HCT116 (cell line): Measurements from ENCODE around the gene PPP1R14B. TPM values are rescaled to one million over a fixed set of nuclear protein-coding genes. Genes with fewer than 3 reads are reported as not detected.

ENCODE experiments used
- ATAC-seq: fragments of 200-7000 bp; cut with Tn5 transposase; 2 replicates; pipeline ENCODE4 v1.9.1; 2020; ENCODE audit warnings: mild to moderate bottlenecking, moderate library complexity
- BruUV-seq: library from RNA; stranded (reverse); fragments of 400-500 nt; replicated peaks from 2 replicates; lab custom pipeline; 2021; lab: Mats Ljungman, UMichigan
- CTCF ChIA-PET: fragments of 300-600 bp; sonication (Branson Sonifier 250); formaldehyde crosslinking; loops from one replicate; lab custom pipeline; 2021; ENCODE audit warnings: antibody characterized with exemption; lab: Charles Lee
- POLR2A ChIA-PET: fragments of 300-600, 350-600 bp; sonication (Branson Sonifier 250); formaldehyde crosslinking; loops from one replicate; lab custom pipeline; 2021; ENCODE audit warnings: antibody characterized with exemption; lab: Charles Lee
- RAD21 ChIA-PET, 2 experiments: fragments of 300-600 bp; sonication (Branson Sonifier 250); formaldehyde crosslinking; loops; one replicate each; lab custom pipeline; 2023; ENCODE audit warnings: low total read pairs in 2 of 2; ENCODE audit not compliant: uncharacterized antibody in 2 of 2, unreplicated experiment in 2 of 2, low non-redundant PET in 1 of 2; lab: Charles Lee
- DNase-seq: peaks from one replicate; pipeline ENCODE4 v3.0.0-alpha.2; 2010; ENCODE audit warnings: low read depth, low spot score
- H2AFZ ChIP-seq: fragments of 200-600 bp; shearing (Covaris generic), sonication (generic); 2 replicates; pipeline ENCODE4 v1.6.1; 2017; ENCODE audit warnings: low read depth, mixed run types, mixed read lengths, antibody characterized with exemption, low read length; ENCODE audit not compliant: poor library complexity, severe bottlenecking
- H3K27ac ChIP-seq: 2 replicates; pipeline ENCODE4 v1.5.1; 2012; ENCODE audit warnings: low read depth, low read length
- H3K27me3 ChIP-seq: fragments of 200-600 bp; sonication (generic); 2 replicates; pipeline ENCODE4 v1.6.1; 2016; ENCODE audit warnings: mixed run types, low read length, mixed read lengths; ENCODE audit not compliant: insufficient read depth
- H3K36me3 ChIP-seq, 2 experiments: fragments of 200-500 bp in 1 of 2; fragments of 200-600 bp in 1 of 2; sonication (Bioruptor generic) in 1 of 2; sonication (generic) in 1 of 2; 2 replicates each; pipeline versions ENCODE4 v1.5.1 to v1.6.1; 2014 to 2016; ENCODE audit warnings: low read length in 2 of 2, inconsistent platforms in 1 of 2, mixed read lengths in 1 of 2, mixed run types in 1 of 2; ENCODE audit not compliant: insufficient read depth in 2 of 2, control insufficient read depth in 1 of 2
- H3K4me1 ChIP-seq, 2 experiments: fragments of 200-600 bp in 1 of 2; sonication (generic) in 1 of 2; 2 replicates each; pipeline versions ENCODE4 v1.5.1 to v1.6.1; 2012 to 2017; ENCODE audit warnings: low read length in 2 of 2, inconsistent platforms in 1 of 2, mild to moderate bottlenecking in 1 of 2, mixed read lengths in 1 of 2, mixed run types in 1 of 2, moderate library complexity in 1 of 2; ENCODE audit not compliant: insufficient read depth in 2 of 2, control insufficient read depth in 1 of 2
- H3K4me2 ChIP-seq: fragments of 200-600 bp; sonication (generic); 2 replicates; pipeline ENCODE4 v1.6.1; 2017; ENCODE audit warnings: mixed run types, low read length, mixed read lengths
- H3K4me3 ChIP-seq, 2 experiments: fragments of 200-600 bp in 1 of 2; sonication (generic) in 1 of 2; replicated peaks in 1 of 2; 2 replicates each; pipeline ENCODE4 v1.5.1; 2011 to 2016; ENCODE audit warnings: low read length in 2 of 2, control low read depth in 1 of 2, low read depth in 1 of 2, mild to moderate bottlenecking in 1 of 2, mixed read lengths in 1 of 2, mixed run types in 1 of 2
- H3K79me2 ChIP-seq: fragments of 200-600 bp; sonication (generic); 2 replicates; pipeline ENCODE4 v1.6.1; 2017; ENCODE audit warnings: mild to moderate bottlenecking, mixed run types, low read length, moderate library complexity, mixed read lengths; ENCODE audit not compliant: insufficient read depth
- H3K9ac ChIP-seq: fragments of 200-600 bp; sonication (generic); 2 replicates; pipeline ENCODE4 v1.6.1; 2016; ENCODE audit warnings: low read length, mixed read lengths
- H3K9me2 ChIP-seq: fragments of 200-600 bp; sonication (generic), shearing (Covaris generic); 2 replicates; pipeline ENCODE4 v1.6.1; 2017; ENCODE audit warnings: mixed run types, mild to moderate bottlenecking, moderate library complexity; ENCODE audit not compliant: insufficient read depth
- H3K9me3 ChIP-seq, 2 experiments: fragments of 200-500 bp in 1 of 2; fragments of 200-600 bp in 1 of 2; sonication (Bioruptor generic) in 1 of 2; sonication (generic) in 1 of 2; 2 replicates each; pipeline ENCODE4 v1.6.1; 2014 to 2017; ENCODE audit warnings: low read length in 2 of 2, mixed read lengths in 2 of 2, inconsistent platforms in 1 of 2, low read depth in 1 of 2, mild to moderate bottlenecking in 1 of 2, mixed run types in 1 of 2, moderate library complexity in 1 of 2; ENCODE audit not compliant: control insufficient read depth in 1 of 2, insufficient read depth in 1 of 2
- H4K20me1 ChIP-seq: fragments of 200-600 bp; sonication (generic), shearing (Covaris generic); 2 replicates; pipeline ENCODE4 v1.6.1; 2017; ENCODE audit warnings: mixed run types, mild to moderate bottlenecking, moderate library complexity; ENCODE audit not compliant: insufficient read depth
- CEBPB ChIP-seq: IDR thresholded peaks from 2 replicates; pipeline ENCODE4 v1.6.1; 2012; ENCODE audit warnings: low read depth
- CTCF ChIP-seq, 3 experiments: fragments of 200-600 bp in 1 of 3; sonication (generic) in 1 of 3; IDR thresholded peaks in 2 of 3; conservative IDR thresholded peaks in 1 of 3; 2 replicates each; pipeline ENCODE4 v1.5.1; 2012 to 2017; ENCODE audit warnings: low read depth in 2 of 3, low read length in 2 of 3, antibody characterized with exemption in 1 of 3, borderline replicate concordance in 1 of 3, control low read depth in 1 of 3, mild to moderate bottlenecking in 1 of 3, mixed read lengths in 1 of 3, mixed run types in 1 of 3, moderate library complexity in 1 of 3; ENCODE audit not compliant: insufficient read depth in 1 of 3
- ELF1 ChIP-seq: IDR thresholded peaks from 2 replicates; pipeline ENCODE4 v1.6.1; 2012; ENCODE audit warnings: low read depth, borderline replicate concordance
- EZH2phosphoT487 ChIP-seq: fragments of 200-600 bp; IDR thresholded peaks from 2 replicates; pipeline ENCODE4 v1.6.1; 2018; ENCODE audit warnings: antibody characterized with exemption, borderline replicate concordance
- POLR2A ChIP-seq: IDR thresholded peaks from 2 replicates; pipeline ENCODE4 v1.7.0; 2011; ENCODE audit warnings: borderline replicate concordance; ENCODE audit not compliant: insufficient read depth, insufficient read length; ENCODE audit errors: extremely low read depth
- POLR2AphosphoS5 ChIP-seq: IDR thresholded peaks from 2 replicates; pipeline ENCODE4 v1.6.1; 2011; ENCODE audit warnings: mild to moderate bottlenecking, low read depth, low read length, moderate library complexity
- SRF ChIP-seq: IDR thresholded peaks from 2 replicates; pipeline ENCODE4 v1.6.1; 2012; ENCODE audit warnings: low read depth
- ZFX ChIP-seq: fragments of 450-650 bp; IDR thresholded peaks from 2 replicates; pipeline ENCODE4 v1.6.1; 2017
- intact Hi-C: fragments of 100-400 bp; cut with micrococcal nuclease; formaldehyde crosslinking; loops from 2 replicates; pipeline ENCODE4 v1.10.0; 2022
- total RNA-seq: library from RNA; stranded (reverse); gene quantifications from one replicate; pipeline ENCODE4 v1.2.1, GENCODE V29; 2021; ENCODE audit not compliant: unreplicated experiment

The PPP1R14B gene
- total RNA-seq, 1 experiment from 2014 or later = 332 TPM

GRCh38 chr11:64252003-64252872 is 5.5 kb upstream of the PPP1R14B start:
- peaks cover 35% of the 10 kb centered on the region for H3K79me2 ChIP-seq
- CTCF ChIA-PET = interaction anchor here (1.0 to 1.5 kb wide), 5 partner anchors 11 to 104 kb away, joined by 3 to 11 read pairs (median 3); partner anchors contain the start of genes NUDT22 and TRPT1
- DNase-seq (no peak), ATAC-seq (peak; percentile 54)
- RAD21 ChIA-PET = interaction anchor here (0.6 to 1.3 kb wide), 3 partner anchors 36 to 48 kb away, joined by 3 to 4 read pairs (median 4); no protein-coding TSS in a partner anchor
- intact Hi-C loops = no loop called here
- peak overlapping the region; percentile 95 for H3K4me2 ChIP-seq
- peak overlapping the region; percentile 97 for H3K9ac ChIP-seq
- no TSS peak for BruUV-seq
- H3K4me3 ChIP-seq = peak overlapping the region; percentile 96 to 98
- H3K9me3 ChIP-seq = no peaks in the 10 kb centered on the region
- TF ChIP-seq ELF1 (no peak), POLR2A (peak; percentile 44), SRF (no peak), CTCF (IDR thresholded peaks at IDR 0.05 in 2 of 3, conservative IDR thresholded peaks at IDR 0.05 in 1 of 3; ENCODE audit: borderline replicate concordance in 1 of 3, insufficient read depth in 1 of 3, low read depth in 2 of 3, low read length in 2 of 3) (peak in 2 of 3 experiments; percentile 30 to 49; a peak in 4 of 6 replicates), CEBPB (no peak), EZH2phosphoT487 (no peak), ZFX (peak; percentile 41; the same call in 1 of the 2 replicates), POLR2AphosphoS5 (peak; percentile 91)
- peaks cover 11 to 25% of the 10 kb centered on the region in 2 experiments; a peak in 3 of 4 replicates for H3K36me3 ChIP-seq
- no peaks in the 10 kb centered on the region for H3K9me2 ChIP-seq
- no peaks in the 10 kb centered on the region for H4K20me1 ChIP-seq
- no peaks in the 10 kb centered on the region for H3K27me3 ChIP-seq
- no peak overlapping the region for H2AFZ ChIP-seq
- H3K27ac ChIP-seq = peak overlapping the region; percentile 89
- POLR2A ChIA-PET = interaction anchor here (0.7 to 1.9 kb wide), 8 partner anchors 9 to 103 kb away, joined by 3 to 10 read pairs (median 4); partner anchors contain the start of genes FKBP2, PRDX5 and TRMT112
- H3K4me1 ChIP-seq = peaks cover 28 to 63% of the 10 kb centered on the region in 2 experiments
